GM12864 (cell line): ENCODE results near the gene TRMT44.
"Not testable (repeated sequence)": the region's sequence is repeated elsewhere in the genome, so short reads cannot be mapped to it uniquely, and the experiment has no call there.

Source experiments
- DNase-seq: peaks from one replicate; pipeline ENCODE4 v3.0.0-alpha.2; 2011; ENCODE audit warnings: low read depth
- H3K4me3 ChIP-seq: 2 replicates; pipeline ENCODE4 v1.5.1; 2011; ENCODE audit warnings: mild to moderate bottlenecking, low read depth, low read length, control low read depth
- CTCF ChIP-seq: IDR thresholded peaks from 2 replicates; pipeline ENCODE4 v1.5.1; 2011; ENCODE audit warnings: low read depth, mild to moderate bottlenecking, moderate library complexity, low read length, control low read depth, inconsistent platforms; ENCODE audit errors: missing control alignments

Gene TRMT44

GRCh38 chr4:8411351-8412180 lies 29.0 kb upstream of the TRMT44 start:
- DNase-seq, result no peak
- H3K4me3 ChIP-seq, result no peak overlapping the region
- TF ChIP-seq CTCF, result no peak

- H3K4me3 ChIP-seq, result no peak overlapping the region
- no peak for TF ChIP-seq CTCF
- no peak for DNase-seq
Measured at GRCh38 chr4:8412288-8412687, 28.3 kb upstream of the TRMT44 start.

- TF ChIP-seq CTCF, result no peak
- H3K4me3 ChIP-seq, result no peak overlapping the region
- DNase-seq, result no peak
Measured at GRCh38 chr4:8414377-8414776, 26.2 kb upstream of the TRMT44 start.

- TF ChIP-seq CTCF, result no peak
- no peak for DNase-seq
- H3K4me3 ChIP-seq, result no peak overlapping the region
Measured at GRCh38 chr4:8417071-8417614, 23.4 kb upstream of the TRMT44 start.

GRCh38 chr4:8419222-8420041 lies 21.1 kb upstream of the TRMT44 start:
- DNase-seq, result no peak
- no peak for TF ChIP-seq CTCF
- no peak overlapping the region for H3K4me3 ChIP-seq

- H3K4me3 ChIP-seq, DNase-seq: not testable (repeated sequence)
Measured at GRCh38 chr4:8420151-8420550, 20.4 kb upstream of the TRMT44 start.

- no peak for TF ChIP-seq CTCF
- H3K4me3 ChIP-seq, result no peak overlapping the region
- DNase-seq, result no peak
Measured at GRCh38 chr4:8422327-8422726, 18.2 kb upstream of the TRMT44 start.
